Vagina (tissue), 2 donors: ENCODE results near the gene TRPV5.

Source experiments
- POLR2A ChIP-seq, 2 donors: fragments of 450-650 bp; IDR thresholded peaks; one replicate each; pipeline ENCODE4 v1.6.1; 2017; ENCODE audit warnings: antibody characterized with exemption in 2 of 2, mild to moderate bottlenecking in 2 of 2, moderate library complexity in 2 of 2
- POLR2AphosphoS5 ChIP-seq, 2 donors: sonication (generic); formaldehyde crosslinking; IDR thresholded peaks; one replicate each; pipeline ENCODE4 v1.9.0; 2017; ENCODE audit warnings: antibody characterized with exemption in 2 of 2, mild to moderate bottlenecking in 2 of 2, low read depth in 1 of 2; ENCODE audit not compliant: insufficient read depth in 1 of 2
- TF ChIP-seq, protein P1 (sequence below), 3 experiments: fragments of 450-650 bp in 2 of 3; fragments of 200-600 bp in 1 of 3; sonication (generic) in 1 of 3; IDR thresholded peaks; one replicate each; pipeline ENCODE4 v1.5.1; 2017 to 2019; ENCODE audit warnings: antibody characterized with exemption in 3 of 3, mild to moderate bottlenecking in 2 of 3, moderate library complexity in 2 of 3

DNA sequence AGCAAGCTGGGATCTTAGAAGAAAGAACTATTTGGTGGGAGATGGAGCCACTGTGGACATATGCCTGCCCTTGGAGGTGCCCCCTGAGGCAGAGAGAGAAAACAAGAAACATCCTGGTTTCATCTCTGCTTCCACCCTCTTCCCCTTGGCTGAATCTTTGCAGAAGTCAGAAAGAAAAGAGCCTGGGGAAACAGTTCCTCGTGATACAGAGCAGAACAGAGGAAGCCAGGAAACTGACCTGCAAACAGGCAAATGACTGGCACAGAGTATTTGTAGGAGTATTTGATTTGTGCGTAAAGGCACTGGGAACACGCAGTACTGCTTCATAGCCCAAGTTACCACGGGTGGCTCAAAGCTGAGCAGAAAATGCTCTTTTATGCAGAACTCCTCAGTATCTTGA is 35.6 kb upstream of the TRPV5 start:
- TF ChIP-seq, protein P1, sequence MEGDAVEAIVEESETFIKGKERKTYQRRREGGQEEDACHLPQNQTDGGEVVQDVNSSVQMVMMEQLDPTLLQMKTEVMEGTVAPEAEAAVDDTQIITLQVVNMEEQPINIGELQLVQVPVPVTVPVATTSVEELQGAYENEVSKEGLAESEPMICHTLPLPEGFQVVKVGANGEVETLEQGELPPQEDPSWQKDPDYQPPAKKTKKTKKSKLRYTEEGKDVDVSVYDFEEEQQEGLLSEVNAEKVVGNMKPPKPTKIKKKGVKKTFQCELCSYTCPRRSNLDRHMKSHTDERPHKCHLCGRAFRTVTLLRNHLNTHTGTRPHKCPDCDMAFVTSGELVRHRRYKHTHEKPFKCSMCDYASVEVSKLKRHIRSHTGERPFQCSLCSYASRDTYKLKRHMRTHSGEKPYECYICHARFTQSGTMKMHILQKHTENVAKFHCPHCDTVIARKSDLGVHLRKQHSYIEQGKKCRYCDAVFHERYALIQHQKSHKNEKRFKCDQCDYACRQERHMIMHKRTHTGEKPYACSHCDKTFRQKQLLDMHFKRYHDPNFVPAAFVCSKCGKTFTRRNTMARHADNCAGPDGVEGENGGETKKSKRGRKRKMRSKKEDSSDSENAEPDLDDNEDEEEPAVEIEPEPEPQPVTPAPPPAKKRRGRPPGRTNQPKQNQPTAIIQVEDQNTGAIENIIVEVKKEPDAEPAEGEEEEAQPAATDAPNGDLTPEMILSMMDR (IDR thresholded peaks at IDR 0.05), result no peak
- TF ChIP-seq POLR2A (IDR thresholded peaks at IDR 0.05), result no peak
- no peak for TF ChIP-seq POLR2AphosphoS5 (IDR thresholded peaks at IDR 0.05; ENCODE audit: insufficient read depth in 1 of 2, low read depth in 1 of 2)
